Kidney (tissue), 22 donors: ENCODE results near the gene LMTK3. TPM values are rescaled to one million over a fixed set of nuclear protein-coding genes. Genes with fewer than 3 reads are reported as not detected.

ENCODE experiments used
- DNase-seq, 5 donors: peaks; one replicate each; pipeline ENCODE4 v3.0.0-alpha.2; 2013 to 2020
- FAIRE-seq: peaks from 2 replicates; lab custom pipeline; 2012; peaks lifted over from hg19 to GRCh38; lab: Jason Lieb, UNC
- H3K27ac ChIP-seq, 2 donors: one replicate each; pipeline ENCODE4 v1.7.0; 2013; ENCODE audit warnings: low read depth in 2 of 2, low read length in 2 of 2, inconsistent platforms in 1 of 2
- H3K27me3 ChIP-seq: one replicate; pipeline ENCODE4 v1.7.1; 2013; ENCODE audit warnings: low read length, inconsistent platforms; ENCODE audit not compliant: control insufficient read depth, insufficient read depth
- H3K36me3 ChIP-seq, 3 donors: one replicate each; pipeline versions ENCODE4 v1.7.0 to v1.7.1; 2013; ENCODE audit warnings: low read length in 3 of 3, control low read depth in 1 of 3, inconsistent platforms in 1 of 3; ENCODE audit not compliant: insufficient read depth in 3 of 3, control insufficient read depth in 2 of 3
- H3K4me1 ChIP-seq, 3 donors: one replicate each; pipeline versions ENCODE4 v1.7.0 to v1.7.1; 2013; ENCODE audit warnings: low read length in 3 of 3, inconsistent platforms in 1 of 3, low read depth in 1 of 3; ENCODE audit not compliant: control insufficient read depth in 2 of 3, insufficient read depth in 2 of 3
- H3K4me3 ChIP-seq, 3 donors: one replicate each; pipeline versions ENCODE4 v1.7.0 to v1.8.1; 2013; ENCODE audit warnings: low read length in 3 of 3, control low read depth in 1 of 3, inconsistent platforms in 1 of 3
- H3K9ac ChIP-seq, 3 donors: one replicate each; pipeline versions ENCODE4 v1.7.0 to v1.7.1; 2013; ENCODE audit warnings: low read length in 3 of 3, control low read depth in 1 of 3, inconsistent platforms in 1 of 3
- H3K9me3 ChIP-seq, 3 donors: one replicate each; pipeline versions ENCODE4 v1.7.0 to v1.7.1; 2013; ENCODE audit warnings: low read length in 3 of 3, control low read depth in 1 of 3, inconsistent platforms in 1 of 3; ENCODE audit not compliant: control insufficient read depth in 2 of 3, insufficient read depth in 1 of 3
- intact Hi-C: fragments of 100-400 bp; cut with DNase I; formaldehyde crosslinking; loops from one replicate; pipeline ENCODE4 v1.11.1; 2022
- long read RNA-seq, 10 donors: library from polyadenylated mRNA in 1 of 10; unstranded in 1 of 10; transcript quantifications; one replicate each; pipeline ENCODE4 v2.0.0 and lab custom pipeline, GENCODE V29; 2021 to 2026
- polyA plus RNA-seq: library from polyadenylated mRNA; stranded (reverse); fragments of 350-450 nt; fragmentation: Illumina TruSeq; extraction: RNeasy Lipid Tissue Mini Kit (QIAGEN cat#74804); gene quantifications from one replicate; pipeline ENCODE4 v1.2.3, GENCODE V29; 2014; ENCODE audit warnings: low read depth, low replicate concordance; ENCODE audit not compliant: insufficient read depth
- total RNA-seq: library from RNA; stranded (reverse); fragmentation: NEBNext Ultra II Directional; extraction: Animal tissue kit (Norgen Biotek cat#: 25700); gene quantifications from one replicate; pipeline ENCODE4 v1.2.1, GENCODE V29; 2021
- TF ChIP-seq, protein P1 (sequence below): IDR thresholded peaks from 3 replicates; pipeline ENCODE4 v1.5.1; 2012; ENCODE audit warnings: mild to moderate bottlenecking, moderate library complexity, borderline replicate concordance; ENCODE audit not compliant: insufficient read depth; ENCODE audit errors: extremely low read depth
- donor health status: control.
- donor health status: control.
- donor health status: control.
- donor health status: control.
- donor health status: control.
- donor health status: DM: yes; HTN: yes; CAD: no.
- donor health status: Normal renal cell carcinoma (clear cell type).

LMTK3 gene, protein sequence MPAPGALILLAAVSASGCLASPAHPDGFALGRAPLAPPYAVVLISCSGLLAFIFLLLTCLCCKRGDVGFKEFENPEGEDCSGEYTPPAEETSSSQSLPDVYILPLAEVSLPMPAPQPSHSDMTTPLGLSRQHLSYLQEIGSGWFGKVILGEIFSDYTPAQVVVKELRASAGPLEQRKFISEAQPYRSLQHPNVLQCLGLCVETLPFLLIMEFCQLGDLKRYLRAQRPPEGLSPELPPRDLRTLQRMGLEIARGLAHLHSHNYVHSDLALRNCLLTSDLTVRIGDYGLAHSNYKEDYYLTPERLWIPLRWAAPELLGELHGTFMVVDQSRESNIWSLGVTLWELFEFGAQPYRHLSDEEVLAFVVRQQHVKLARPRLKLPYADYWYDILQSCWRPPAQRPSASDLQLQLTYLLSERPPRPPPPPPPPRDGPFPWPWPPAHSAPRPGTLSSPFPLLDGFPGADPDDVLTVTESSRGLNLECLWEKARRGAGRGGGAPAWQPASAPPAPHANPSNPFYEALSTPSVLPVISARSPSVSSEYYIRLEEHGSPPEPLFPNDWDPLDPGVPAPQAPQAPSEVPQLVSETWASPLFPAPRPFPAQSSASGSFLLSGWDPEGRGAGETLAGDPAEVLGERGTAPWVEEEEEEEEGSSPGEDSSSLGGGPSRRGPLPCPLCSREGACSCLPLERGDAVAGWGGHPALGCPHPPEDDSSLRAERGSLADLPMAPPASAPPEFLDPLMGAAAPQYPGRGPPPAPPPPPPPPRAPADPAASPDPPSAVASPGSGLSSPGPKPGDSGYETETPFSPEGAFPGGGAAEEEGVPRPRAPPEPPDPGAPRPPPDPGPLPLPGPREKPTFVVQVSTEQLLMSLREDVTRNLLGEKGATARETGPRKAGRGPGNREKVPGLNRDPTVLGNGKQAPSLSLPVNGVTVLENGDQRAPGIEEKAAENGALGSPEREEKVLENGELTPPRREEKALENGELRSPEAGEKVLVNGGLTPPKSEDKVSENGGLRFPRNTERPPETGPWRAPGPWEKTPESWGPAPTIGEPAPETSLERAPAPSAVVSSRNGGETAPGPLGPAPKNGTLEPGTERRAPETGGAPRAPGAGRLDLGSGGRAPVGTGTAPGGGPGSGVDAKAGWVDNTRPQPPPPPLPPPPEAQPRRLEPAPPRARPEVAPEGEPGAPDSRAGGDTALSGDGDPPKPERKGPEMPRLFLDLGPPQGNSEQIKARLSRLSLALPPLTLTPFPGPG (N-terminal part only)
- total RNA-seq (8.4 TPM), polyA plus RNA-seq (4.2 TPM)
- long read RNA-seq, donor 1, partial matches to known transcripts: 0 of 1 reads
- long read RNA-seq, donor 1, other reads (novel, unspliced or antisense): 0 of 1 reads
- long read RNA-seq, donor 2, partial matches to known transcripts: 0 of 2 reads
- long read RNA-seq, donor 2, other reads (novel, unspliced or antisense): 0 of 2 reads
- long read RNA-seq, donor 3: 0 reads
- long read RNA-seq, donor 4: 0 reads
- long read RNA-seq, donor 5: 0 reads
- long read RNA-seq, donor 6, partial matches to known transcripts: 0 of 1 reads
- long read RNA-seq, donor 6, other reads (novel, unspliced or antisense): 0 of 1 reads
- long read RNA-seq, donor 7, partial matches to known transcripts: 1 of 7 reads
- long read RNA-seq, donor 7, other reads (novel, unspliced or antisense): 6 of 7 reads
- long read RNA-seq, donor 8: 0 reads
- long read RNA-seq, donor 9: 0 reads
- long read RNA-seq, donor 10: 0 reads

DNA sequence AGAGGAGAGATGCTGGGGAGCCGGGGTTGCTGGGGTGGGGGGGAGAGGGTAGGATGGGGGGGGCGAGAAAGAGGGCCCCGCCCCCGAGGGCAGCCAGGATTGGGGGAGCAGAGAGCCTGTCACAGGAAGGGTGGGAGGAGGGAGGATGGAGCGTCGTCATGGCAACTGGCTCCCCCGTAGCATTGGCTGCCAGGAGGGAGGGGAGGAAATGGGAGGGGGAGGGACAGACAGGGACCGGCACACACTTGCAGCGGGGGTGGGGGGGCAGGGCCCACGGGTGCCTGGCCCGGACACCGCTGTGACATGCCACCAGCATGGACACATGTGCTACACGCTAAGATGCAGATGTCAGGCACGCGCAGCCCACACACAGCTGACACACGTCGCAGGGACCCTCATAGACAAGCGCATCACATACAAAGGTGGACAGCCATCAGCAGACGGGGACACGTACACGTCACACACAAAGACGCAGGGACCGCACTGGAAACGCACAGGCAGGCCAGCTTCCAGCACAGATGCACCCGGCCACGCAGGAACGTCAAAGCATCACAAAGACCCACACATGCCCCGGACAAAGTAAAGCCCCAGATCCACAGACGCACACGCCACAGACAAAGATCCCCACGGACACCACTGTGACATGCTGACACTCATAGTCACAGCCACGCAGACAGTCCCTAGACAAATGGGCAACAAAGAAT lies at the start of gene LMTK3:
LMTK3 (minus strand) TSS at position 36 of the 704 bp plus-strand sequence. CDS start 259 bp downstream, outside the sequence.
- peaks cover 0 to 3% (median 0%) of the 10 kb centered on the region in 3 donors for H3K9me3 ChIP-seq
- H3K27ac ChIP-seq: no peak within 1 kb of the TSS
- no peak for FAIRE-seq
- intact Hi-C loops: no loop called here
- H3K4me1 ChIP-seq: peaks cover 0 to 7% (median 2%) of the 10 kb centered on the region in 3 donors
- no peaks in the 10 kb centered on the region for H3K36me3 ChIP-seq
- peak within 1 kb of the TSS in 2 of 3 donors; percentile 28 to 48 for H3K4me3 ChIP-seq
- peaks cover 13% of the 10 kb centered on the region for H3K27me3 ChIP-seq
- TF ChIP-seq, protein P1, sequence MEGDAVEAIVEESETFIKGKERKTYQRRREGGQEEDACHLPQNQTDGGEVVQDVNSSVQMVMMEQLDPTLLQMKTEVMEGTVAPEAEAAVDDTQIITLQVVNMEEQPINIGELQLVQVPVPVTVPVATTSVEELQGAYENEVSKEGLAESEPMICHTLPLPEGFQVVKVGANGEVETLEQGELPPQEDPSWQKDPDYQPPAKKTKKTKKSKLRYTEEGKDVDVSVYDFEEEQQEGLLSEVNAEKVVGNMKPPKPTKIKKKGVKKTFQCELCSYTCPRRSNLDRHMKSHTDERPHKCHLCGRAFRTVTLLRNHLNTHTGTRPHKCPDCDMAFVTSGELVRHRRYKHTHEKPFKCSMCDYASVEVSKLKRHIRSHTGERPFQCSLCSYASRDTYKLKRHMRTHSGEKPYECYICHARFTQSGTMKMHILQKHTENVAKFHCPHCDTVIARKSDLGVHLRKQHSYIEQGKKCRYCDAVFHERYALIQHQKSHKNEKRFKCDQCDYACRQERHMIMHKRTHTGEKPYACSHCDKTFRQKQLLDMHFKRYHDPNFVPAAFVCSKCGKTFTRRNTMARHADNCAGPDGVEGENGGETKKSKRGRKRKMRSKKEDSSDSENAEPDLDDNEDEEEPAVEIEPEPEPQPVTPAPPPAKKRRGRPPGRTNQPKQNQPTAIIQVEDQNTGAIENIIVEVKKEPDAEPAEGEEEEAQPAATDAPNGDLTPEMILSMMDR: no peak
- no peak within 1 kb of the TSS for H3K9ac ChIP-seq
- DNase-seq: peak in 3 of 5 donors; percentile 49 to 85 (median 82)

DNA sequence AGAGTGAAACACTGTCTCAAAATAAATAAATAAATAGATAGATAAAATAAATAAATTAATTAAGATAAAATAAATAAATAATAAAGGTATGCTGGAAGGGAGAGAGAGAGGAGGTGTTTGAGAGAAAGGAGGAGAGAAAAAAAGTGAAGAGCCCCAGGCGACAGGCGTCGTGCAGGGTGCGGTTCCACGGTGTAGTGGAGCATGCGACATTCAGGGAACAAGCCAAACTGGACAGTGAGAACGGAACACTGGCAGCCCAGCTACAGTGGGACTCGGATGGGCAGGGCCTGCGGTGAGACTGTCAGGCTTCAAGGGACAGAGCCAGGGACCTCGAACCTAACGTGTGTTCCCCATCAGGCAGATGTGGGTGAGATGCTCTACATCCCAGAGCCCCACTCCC lies 49.8 kb upstream of the LMTK3 start:
- H3K9ac ChIP-seq: no peak overlapping the region
- no peaks in the 10 kb centered on the region for H3K27me3 ChIP-seq
- intact Hi-C loops: no loop called here
- H3K4me3 ChIP-seq: no peak overlapping the region
- H3K4me1 ChIP-seq: peaks cover 0 to 7% (median 0%) of the 10 kb centered on the region in 3 donors
- FAIRE-seq (no peak), DNase-seq (peak in 1 of 5 donors; percentile 18)
- H3K27ac ChIP-seq: no peak overlapping the region
- TF ChIP-seq, protein P1: no peak
- H3K9me3 ChIP-seq: no peaks in the 10 kb centered on the region
- no peaks in the 10 kb centered on the region for H3K36me3 ChIP-seq
